Measurements from ENCODE around the gene MICAL2.

The MICAL2 gene

DNA sequence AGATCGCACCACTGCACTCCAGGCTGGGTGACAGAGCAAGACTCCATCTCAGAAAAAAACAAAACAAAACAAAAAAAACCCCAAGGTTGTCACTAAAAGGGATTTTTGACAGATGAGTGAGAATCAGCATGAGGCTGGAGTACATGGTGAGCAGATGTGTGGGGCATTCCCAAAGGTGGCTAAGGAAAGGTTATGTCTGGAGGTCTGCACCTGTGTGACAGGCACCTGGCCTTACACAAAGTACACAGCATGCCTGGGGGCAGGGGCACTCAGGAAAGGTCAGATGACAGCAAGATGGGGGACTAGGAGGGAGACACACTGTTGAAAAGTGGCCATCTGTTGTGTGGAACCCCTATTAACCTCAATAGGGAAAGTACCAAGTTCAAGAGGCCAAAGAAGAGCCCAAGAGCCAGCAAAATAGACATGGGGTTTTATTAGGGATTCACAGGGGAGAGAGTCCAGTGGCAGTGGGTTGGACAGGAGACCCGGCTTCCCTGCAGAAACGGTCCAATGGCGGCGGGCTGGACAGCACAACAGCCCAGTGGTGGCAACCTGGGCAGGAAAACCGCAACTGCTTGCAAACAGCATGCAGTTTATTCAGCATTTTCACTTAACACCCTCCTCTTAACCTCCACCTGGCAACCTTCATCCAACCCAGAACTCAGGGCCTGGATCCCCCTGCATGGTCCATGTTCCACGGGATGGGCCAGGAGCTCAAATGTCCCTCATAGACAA, 101.1 kb downstream of the MICAL2 start:
- no peak for DNase-seq

DNA sequence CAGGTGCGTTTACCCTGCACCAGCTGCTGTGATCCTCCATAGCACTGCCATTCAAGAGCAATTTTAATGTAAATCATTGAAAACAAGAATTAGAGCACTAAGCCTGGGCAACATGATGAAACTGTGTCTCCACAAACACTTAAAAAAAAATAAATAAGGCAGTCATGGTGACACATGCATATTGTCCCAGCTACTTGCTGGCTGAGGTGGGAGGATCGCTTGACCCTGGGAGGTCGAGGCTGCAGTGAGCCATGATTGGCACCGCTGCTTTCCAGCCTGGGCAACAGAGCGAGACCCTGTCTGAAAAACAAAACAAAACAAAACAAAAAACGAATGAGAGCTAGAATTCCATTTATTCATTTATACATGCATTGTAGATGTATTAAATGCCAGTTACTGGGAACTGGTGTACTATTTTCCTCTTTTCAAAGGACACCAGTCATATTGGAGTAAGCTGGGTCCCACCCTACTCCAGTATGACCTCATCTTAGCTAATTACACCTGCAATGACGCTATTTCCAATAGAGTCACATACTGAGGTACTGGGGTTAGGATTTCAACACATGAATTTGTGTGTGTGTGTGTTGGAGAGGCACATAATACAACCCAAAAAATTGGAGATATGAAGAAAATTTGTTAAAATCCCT, 101.9 kb downstream of the MICAL2 start:
- no peak for DNase-seq

DNA sequence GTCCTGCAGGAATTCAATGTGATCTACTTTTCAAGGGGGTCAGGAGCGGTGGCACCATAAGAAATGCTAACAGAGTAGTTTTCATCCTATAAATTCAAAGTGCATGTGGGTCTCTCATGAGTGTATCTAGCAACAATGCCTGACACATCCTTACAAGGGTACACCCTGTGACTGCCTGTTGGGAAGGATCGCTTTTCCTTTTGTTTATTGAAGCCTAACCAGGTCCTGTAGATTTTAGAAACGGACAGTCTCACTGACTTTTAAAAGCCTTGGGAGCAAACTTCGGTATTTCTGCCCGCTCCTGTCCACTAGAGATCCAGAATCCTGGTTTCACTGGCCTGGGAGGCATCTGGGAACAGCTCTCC, 102.4 kb downstream of the MICAL2 start:
- DNase-seq = no peak

DNA sequence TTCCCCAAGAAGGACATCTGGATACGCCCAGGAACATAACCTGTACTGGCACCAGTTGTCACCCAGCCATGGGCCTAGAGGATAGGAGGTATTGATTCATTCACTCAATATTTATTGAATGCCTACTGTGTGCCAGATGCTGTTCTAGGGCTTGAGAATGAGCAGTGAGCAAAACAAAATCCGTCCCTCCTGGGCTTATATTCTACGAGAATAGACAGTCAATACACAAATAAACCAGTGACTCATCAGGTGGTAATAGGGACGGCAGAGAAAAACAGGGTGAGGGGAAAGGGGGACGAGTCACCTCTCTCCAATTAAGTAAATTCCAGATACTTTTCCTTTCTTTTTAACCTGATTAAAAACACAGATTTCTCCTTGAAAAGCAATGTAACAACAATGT, 103.5 kb downstream of the MICAL2 start:
- DNase-seq = no peak

DNA sequence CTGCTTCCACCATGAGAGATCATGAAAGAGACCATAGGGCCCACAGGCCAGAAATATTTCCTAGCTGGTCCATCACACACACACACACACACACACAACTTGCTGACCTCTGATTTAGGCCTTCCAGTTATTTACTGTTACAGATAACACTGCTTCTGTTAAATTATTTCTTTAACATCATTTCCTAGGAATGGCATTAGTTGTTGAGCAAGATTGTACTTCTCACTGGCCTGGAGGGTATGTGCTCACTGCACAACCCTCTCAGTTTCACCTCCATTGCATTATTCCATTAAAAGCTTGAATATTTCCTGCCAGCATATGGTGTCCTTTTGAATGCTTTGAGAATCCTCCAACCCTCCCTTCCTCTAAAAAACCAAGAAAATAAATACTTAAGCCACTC, 104.4 kb downstream of the MICAL2 start:
- DNase-seq = peak in 3 of 4 experiments; percentile 18 to 34 (median 26)

DNA sequence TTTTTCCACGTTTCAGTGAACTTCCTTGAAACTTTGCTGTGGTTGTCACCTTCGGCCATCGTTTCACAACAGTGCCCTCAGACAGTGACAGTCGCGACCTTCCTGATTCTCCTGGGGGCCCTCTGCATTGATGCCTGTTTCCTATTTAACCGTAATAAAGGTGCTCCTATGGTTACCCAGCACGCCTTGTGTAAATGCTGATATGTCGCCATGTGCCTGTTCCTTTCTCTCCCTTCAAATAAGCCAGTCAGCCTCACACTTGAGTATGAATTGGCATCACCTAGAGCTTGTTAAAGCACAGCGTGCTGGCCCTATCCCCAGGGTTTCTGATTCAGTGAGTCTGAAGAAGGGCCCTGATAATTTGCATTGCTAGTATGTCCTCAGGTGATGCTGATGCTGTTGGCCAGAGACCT, 104.8 kb downstream of the MICAL2 start:
- DNase-seq = peak; percentile 48 to 69 (median 60)

DNA sequence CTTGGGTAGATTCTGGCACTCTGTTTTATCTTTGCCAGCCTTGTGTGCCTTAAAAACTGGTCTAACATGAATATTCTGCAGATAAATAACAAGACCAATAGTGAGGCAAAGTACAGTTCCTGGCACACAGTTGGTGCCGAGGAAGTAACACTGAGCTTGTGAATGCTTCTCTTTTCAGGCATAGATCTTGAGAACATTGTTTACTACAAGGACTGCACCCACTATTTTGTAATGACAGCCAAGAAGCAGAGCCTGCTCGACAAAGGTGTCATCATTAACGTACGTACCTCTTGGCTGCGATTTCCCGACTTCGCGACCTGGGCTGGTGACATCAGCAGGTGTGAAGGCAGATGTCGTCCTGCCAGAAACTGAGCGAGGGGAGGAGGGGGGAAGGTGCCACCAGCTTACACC, 105.7 kb downstream of the MICAL2 start:
- DNase-seq = no peak

DNA sequence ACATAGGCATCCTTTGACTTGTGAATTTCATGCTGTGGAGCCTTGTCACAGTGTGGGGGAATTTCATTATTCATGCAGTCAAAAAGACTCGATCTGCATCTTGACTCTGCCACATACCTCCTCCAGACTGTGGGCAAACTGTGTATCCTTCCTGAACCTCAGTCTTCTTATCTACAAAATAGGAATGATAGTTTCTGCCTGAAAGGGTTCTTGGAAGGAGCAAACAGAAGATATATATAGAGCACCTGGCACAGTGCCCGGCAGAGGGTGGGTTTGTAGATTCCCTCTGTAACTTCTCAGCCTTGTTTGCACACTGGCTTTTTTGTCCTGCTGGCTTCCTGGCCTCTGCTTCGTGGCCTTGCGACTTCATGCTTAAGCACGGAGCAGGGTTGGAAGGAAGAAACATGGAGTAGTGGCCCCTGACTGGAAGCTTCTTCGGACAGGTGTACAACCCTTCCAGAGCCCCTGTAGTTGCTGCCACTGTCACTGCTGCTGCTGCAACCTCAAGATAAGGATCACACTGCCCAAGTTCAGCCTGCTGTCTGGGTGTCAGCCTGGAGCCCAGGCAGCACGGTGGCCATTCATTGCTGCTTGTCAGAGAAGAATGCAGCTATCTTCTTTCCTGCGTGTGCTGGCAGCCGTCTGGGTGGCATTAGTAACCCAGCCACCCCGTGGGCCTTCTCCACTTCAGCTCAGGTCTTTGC, 106.4 kb downstream of the MICAL2 start:
- DNase-seq = no peak

DNA sequence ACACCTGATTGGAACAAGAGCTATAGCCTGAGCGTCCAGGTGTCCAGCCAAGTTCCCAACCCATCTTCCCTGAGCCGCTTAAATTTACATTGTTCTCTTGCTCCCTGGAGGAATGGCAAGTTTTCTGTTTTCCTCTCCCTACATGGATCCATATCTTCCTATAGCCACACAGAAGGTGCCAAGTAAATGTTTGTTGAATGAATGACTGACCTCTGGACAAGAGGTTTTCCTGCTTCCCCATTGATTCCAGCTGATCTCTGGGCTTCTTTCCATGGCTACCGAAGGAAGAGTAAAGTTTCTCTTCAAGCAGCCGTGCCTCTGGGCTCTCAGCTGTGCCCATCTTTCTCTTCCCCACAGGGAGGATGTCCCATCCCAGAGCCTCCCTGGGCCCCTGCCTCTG, 107.5 kb downstream of the MICAL2 start:
- DNase-seq = no peak

DNA sequence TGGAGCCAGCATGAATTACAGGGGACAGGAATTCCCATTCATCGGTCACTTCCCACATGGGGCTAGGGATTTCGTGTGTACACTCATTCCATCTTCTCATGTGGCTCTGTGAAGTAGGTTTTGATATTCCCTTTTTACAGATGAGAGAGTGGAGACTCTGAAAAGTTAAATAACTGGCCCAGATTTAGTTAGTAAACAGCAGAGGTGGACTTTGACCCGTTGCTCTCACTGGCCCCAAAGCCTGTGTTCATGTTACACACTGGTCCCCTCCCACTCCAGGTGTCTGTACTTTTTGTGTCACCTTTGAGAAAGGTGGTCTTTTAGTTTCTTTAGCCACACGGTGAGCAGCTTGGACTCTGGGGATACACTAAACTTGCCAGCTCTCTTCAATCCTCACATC, 108.5 kb downstream of the MICAL2 start:
- DNase-seq = no peak

DNA sequence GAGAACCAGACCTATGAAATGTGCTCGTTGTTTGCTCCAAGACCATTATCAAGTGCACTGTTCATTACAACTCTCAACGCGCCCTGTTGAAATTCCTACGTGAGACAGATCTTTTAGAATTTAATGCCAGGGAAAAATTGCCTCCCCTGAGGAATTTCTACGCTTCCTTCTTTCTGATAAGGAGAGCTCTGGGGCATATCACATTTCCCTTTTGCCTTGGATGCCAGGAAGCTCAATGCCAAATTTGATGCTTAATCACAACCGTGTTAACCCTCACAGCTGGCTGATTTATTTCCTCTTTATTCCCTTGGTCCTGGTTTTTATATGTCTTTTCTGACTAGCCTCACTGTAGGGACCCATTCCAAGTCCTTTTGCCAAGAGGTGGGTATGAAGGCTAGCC, 109.4 kb downstream of the MICAL2 start:
- DNase-seq = no peak

DNA sequence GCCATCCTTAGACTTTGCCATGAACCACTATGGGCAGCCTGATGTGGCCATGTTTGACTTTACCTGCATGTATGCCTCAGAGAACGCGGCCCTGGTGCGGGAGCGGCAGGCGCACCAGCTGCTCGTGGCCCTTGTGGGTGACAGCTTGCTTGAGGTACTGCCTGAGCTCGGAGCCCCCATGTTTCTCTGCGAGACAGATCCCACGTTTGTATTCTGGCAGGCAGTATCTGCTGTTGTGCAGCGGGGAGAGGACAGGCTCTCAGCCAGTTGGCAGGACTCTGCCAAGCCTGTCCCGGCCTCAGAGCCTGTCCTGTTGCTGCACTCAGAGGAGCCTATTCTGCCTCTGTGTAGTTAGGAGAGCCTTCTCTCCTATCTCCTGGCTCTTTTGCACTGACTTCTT, 109.9 kb downstream of the MICAL2 start:
- DNase-seq = no peak

DNA sequence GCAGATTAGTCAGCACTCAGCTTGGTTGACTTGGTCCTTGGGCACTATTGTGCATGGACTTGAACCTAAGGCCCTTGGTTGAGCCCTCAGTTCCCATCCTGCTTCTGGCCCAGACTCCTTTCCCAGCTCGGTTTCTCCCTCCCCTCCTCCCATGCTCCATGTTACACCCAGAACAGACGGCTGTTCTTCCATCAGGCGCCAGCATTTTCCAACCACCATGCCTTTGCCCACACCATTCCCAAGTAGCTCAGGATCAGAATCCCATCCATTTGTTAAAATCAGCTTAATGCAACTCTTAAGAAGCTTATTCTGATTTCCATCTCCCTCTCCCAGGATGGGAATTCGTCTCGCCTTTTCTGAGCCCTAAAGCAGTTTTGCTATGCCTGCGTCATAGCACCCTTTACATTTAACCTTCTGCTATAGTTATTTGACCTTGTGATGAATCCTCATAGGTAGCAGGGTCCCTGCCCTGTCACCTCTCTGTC, 110.7 kb downstream of the MICAL2 start:
- DNase-seq = no peak

DNA sequence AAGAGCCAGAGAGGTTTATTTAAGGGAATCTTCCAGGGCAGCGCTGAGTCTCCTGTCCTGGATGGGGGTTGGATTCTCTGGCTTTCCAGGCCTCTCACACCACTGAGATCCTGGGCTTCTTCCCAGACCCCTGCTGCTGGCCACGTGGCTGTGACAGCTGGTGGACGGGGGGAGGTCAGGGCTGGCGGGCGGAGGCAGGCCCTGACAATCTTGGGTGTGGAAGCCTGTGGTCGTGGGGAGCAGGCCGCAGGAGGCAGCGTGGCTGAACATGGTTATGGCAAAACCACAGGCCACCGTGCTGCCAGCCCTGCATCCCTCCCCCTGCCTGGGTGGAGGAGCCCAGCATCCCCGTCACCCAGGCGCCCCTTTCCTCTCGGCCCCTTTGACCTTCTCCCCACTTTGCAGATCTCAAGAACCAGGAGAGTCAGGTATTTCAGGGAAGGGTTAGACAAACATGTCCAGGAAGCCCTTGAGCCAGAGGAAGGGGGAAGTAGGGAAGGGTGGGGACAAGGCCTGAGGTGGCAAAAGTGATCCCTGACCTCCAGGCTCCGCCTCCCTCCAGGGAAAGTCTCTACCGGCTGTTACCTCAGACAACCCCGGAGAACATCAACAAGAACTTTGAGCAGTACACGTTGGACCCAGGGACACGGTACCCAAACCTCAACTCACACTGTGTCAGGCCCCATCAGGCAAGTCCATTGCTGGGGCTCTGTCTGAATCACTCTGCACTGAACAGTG, 111.8 kb downstream of the MICAL2 start:
- peak in 1 of 4 experiments; percentile 23 for DNase-seq

DNA sequence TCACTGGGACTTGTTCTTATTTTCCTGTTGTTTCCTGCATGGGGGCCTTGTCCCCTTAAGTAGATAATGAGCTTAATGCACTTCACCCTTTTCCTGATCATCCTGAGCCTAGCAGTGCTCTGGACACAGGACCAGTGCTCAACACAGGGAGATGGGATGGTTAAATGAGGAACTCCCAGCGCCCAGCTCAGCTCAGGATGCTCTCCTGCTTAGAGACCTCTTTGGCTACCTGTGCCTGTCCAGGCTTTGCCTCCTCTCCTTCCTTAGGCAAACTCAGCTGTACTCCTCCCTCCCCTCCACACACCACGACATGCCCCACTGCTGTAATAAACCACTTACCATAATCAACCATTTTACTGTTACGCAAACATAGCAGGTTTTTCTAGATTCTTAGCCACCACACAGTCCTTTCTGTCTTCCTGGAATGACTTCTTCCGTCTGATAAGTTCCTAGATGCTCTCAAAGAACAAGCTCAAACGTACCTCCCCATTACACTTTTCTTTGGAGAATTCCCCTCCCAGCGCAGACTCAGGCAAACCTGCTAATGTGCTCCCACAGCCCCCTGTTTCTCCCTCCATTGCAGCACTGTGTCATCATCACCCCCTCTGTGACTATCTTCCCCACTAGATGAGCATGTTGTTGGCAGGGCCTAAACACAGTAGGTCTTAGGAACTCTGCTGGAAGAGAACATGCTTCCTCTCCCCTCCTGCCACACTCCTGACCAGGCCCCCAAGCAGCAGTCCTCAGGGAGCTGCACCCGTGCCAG, 113.6 kb downstream of the MICAL2 start:
- no peak for DNase-seq

DNA sequence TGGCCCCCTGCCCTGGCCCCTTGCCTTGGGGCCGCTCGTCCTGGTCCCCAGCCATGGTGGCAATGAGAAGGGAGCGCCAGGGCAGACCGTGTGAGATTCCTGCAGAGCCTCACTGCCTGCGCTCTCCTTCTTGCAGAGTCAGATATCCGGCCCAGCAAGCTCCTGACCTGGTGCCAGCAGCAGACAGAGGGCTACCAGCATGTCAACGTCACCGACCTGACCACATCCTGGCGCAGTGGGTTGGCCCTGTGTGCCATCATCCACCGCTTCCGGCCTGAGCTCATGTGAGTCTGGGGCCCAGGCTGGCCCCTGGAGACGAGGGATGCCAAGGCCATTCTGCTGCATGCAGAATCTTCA, 114.1 kb downstream of the MICAL2 start:
- peak; percentile 87 to 94 (median 90) for DNase-seq

DNA sequence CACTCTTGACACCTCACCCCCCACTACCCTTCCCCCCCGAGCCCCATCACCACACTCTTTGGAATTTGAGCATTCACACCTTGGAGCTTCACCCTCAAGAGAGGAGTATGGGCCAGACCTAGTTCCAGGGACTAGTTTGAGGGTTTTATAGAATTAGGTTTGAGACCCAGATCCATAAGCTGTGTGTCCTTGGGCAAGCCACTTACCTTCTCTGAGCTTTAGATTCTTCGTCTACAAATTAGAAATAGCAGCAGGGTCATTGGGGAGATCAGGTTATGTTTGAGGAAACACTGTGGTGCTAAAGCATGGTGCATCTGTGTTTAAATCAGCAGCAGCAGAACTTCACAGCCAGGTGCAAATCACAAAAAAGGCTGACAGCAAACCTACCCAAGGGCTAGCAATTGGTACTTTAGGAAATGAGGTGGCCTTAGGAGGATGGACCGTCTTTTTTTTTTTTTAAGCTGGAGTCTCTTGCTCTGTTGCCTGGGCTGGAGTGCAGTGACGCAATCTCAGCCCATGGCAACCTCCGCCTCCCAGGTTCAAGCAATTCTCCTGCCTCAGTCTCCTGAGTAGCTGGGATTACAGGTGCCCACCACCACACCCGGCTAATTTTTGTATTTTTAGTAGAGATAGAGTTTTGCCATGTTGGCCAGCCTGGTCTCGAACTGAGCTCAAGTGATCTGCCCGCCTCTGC, 114.8 kb downstream of the MICAL2 start:
- no peak for DNase-seq

DNA sequence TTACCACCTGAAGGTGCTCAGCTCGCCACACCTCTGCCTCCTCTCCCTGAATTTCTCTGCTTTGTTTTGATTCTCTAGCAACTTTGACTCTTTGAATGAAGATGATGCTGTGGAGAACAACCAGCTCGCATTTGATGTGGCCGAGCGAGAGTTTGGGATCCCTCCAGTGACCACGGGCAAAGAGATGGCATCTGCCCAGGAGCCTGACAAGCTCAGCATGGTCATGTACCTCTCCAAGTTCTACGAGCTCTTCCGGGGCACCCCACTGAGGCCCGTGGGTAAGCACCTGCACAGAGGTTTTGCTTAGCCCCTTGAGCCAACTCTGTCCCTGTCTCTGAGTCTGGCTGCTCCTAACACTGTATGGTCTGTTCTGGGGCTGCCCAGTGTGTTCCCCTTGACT, 115.7 kb downstream of the MICAL2 start:
- DNase-seq = no peak

DNA sequence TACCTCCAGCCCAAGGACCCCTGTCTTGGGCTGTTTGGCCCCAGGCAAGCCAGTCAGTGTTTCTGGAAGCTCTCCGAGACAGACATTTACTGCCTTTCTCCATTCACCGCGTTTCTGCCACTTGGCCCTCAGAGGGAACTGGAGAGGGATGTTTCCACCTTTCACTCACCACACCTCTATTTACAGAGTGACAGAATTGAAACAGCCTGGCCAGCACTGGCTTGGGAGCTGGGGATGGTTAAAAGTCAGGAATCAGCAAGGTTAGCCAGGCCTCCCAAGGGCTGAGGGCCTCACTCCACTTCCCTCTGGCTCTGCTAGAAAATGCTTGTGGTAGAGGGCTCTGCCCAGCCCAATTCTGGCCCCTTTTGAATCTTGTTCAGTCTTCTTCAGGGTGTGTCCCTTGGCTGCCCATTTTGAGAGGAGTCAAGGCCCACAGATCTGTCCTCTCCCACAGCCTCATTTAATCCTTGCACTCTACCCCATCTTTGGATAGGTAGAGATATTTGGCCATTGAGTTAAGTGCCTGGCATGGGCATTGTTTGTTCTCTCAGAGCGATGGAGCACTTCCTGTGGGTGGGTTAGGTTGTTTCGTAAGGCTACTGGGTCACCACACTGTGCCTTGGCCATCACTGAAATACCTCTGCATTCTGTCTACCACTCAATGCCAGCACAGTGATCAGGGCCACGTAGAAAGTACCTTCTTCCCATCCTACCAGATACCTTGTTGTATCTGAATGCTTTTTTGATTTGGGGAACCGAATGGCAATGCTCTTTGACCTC, 119.2 kb downstream of the MICAL2 start:
- no peak for DNase-seq

DNA sequence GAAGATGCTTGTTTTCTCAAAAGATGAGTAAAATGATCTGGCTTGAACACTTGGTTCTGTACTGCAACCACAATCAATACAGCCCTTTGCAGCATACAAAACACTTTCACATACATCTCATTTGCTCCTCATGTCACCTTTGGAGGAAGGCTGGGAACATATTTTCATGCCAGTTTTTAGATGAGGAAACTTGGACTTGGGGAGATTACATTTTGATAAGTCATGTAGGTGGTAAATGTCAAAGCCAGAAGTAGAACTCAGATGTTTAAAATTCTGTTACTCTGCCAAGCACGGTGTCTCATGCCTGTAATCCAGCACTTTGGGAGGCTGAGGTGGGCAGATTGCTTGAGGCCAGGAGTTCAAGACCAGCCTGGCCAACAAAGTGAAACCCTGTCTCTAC, 121.8 kb downstream of the MICAL2 start:
- no peak for DNase-seq
